HFF-Myc (cell line): ENCODE measurements around the gene HINT3.
"Not testable (repeated sequence)": the region's sequence is repeated elsewhere in the genome, so short reads cannot be mapped to it uniquely, and the experiment has no call there.

Source experiments
- DNase-seq: peaks from one replicate; pipeline ENCODE4 v3.0.0-alpha.2; 2011; ENCODE audit warnings: low read depth; ENCODE audit errors: extremely low read depth
- H3K4me3 ChIP-seq: replicated peaks from 2 replicates; pipeline ENCODE4 v1.5.1; 2011; ENCODE audit warnings: low read depth, mild to moderate bottlenecking, control low read depth, low read length
- TF ChIP-seq, protein P1 (sequence below): IDR thresholded peaks from 2 replicates; pipeline ENCODE4 v1.5.1; 2012; ENCODE audit warnings: mild to moderate bottlenecking, low read depth, low read length, control low read depth; ENCODE audit errors: missing control alignments

Gene HINT3

DNA sequence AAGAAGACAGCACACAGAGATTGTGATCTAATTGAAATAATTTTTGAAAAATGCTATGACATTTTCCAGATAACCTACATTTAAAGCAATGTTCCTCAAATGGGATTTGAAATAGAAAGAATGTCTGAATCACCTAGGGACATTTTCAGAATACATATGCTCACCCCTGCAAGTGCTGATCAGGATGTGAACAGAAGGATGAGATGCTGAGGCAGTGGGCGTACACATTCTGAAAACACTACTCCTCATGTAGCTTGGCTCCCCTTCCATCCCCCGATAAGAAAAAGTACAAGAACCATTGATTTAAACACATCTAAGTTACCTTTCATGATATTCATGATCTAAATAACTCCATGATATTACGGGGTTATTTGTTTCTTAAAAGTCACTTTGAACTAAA, 29.9 kb upstream of the HINT3 start:
- TF ChIP-seq, protein P1, sequence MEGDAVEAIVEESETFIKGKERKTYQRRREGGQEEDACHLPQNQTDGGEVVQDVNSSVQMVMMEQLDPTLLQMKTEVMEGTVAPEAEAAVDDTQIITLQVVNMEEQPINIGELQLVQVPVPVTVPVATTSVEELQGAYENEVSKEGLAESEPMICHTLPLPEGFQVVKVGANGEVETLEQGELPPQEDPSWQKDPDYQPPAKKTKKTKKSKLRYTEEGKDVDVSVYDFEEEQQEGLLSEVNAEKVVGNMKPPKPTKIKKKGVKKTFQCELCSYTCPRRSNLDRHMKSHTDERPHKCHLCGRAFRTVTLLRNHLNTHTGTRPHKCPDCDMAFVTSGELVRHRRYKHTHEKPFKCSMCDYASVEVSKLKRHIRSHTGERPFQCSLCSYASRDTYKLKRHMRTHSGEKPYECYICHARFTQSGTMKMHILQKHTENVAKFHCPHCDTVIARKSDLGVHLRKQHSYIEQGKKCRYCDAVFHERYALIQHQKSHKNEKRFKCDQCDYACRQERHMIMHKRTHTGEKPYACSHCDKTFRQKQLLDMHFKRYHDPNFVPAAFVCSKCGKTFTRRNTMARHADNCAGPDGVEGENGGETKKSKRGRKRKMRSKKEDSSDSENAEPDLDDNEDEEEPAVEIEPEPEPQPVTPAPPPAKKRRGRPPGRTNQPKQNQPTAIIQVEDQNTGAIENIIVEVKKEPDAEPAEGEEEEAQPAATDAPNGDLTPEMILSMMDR: no peak
- DNase-seq: no peak
- H3K4me3 ChIP-seq: no peak overlapping the region

DNA sequence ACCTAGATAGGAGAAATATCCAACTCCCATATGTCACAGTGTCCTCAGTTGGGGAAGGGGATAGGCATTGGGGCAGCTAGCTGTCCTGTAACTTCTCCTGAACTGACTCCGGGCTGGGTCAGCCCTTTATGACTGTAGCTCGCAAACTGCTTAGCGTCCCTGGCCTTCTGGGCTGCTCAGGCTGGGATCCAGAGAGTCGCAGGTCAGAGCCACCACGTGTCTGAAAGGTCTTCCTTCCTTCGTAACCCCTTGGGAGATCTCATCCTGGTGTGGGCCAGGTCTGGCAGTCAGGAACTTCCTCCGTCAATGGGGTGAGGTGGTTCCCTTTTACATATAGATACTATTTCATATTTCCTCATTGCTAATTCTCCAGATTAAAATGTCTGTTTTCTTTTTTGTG, 28.8 kb upstream of the HINT3 start:
- no peak overlapping the region for H3K4me3 ChIP-seq
- DNase-seq: no peak
- TF ChIP-seq, protein P1: no peak

DNA sequence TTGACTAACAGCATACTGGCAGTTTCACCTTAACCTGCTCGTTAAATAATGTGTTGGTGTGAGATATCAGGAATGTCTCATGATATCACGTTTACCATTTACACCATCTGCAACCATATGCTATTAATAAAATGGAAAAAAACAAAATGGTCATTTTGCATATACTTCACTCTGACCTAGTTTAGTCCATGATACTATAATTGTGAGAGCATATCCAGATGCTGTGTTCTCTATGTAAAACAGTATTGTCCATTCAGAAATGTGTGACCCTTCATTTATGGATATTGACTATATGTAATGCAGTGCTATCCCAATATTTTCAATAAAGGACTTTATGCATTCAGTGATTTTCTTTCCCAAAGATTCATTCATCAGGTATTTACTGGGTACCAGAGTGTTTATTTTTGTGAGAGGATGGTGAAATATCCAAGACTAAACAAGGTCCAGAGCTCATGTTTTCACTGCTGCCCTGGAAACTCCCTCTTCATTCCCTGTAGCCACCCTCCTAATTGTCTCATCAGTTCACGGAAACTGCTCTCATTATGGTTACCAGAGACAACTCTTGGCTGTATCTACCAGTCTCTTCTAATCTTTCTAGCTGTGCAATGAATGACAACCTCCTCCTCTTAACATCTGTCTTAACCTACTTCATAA, 25.7 kb upstream of the HINT3 start:
- no peak overlapping the region for H3K4me3 ChIP-seq
- DNase-seq: no peak
- TF ChIP-seq, protein P1: no peak

DNA sequence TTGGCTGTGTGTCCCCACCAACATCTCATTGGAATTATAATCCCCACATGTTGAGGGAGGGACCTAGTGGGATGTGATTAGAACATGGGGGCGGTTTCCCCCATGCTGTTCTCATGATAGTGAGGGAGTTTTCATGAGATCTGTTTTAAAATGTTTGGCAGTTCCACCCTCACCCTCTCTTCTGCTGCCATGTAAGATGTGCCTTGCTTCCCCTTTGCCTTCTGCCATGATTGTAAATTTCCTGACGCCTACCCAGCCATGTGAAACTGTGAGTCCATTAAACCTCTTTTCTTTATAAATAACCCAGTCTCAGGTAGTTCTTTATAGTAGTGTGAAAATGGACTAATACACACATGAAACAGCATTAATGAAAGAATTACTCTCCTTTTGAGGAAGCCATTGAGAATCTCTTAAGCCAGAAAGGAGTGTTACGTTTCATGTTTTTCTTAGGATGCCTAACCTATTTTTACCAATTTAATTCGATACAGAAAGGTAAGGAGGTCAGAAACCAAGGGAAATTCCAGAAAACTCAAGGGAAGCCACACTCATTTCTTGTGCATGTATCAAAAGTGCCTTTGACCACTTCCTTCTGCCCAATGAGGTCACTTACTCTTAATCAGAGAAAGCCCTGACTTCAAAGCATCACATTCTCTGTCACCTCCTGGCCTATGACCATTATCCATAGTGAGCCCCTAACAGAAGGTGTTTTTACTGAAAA, 24.7 kb upstream of the HINT3 start:
- TF ChIP-seq, protein P1: no peak
- no peak for DNase-seq
- H3K4me3 ChIP-seq: no peak overlapping the region

DNA sequence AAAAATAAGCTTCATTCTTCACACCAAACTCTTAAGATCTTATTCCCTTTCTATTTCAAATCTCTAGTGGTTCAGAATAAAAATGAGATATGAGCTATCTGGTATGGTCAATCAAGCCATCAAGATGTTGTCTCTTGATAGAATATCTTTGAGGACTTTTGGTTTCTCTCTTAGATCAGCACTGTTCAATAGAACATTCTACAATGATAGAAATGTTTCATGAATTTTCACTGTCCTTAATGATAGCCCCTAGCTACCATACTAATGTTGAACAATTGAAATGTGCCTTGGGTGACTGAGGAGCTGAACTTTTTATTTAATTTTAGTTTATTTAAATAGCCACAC, 24.1 kb upstream of the HINT3 start:
- H3K4me3 ChIP-seq: no peak overlapping the region
- TF ChIP-seq, protein P1: no peak
- no peak for DNase-seq

DNA sequence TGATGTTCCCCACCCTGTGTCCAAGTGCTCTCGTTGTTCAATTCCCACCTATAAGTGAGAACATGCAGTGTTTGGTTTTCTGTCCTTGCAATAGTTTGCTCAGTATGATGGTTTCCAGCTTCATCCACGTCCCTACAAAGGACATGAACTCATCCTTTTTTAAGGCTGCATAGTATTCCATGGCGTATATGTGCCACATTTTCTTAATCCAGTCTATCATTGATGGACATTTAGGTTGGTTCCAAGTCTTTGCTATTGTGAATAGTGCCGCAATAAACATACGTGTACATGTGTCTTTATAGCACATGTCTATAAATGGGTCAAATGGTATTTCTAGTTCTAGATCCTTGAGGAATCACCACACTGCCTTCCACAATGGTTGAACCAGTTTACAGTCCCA, 21.1 kb upstream of the HINT3 start:
- not testable (repeated sequence) for DNase-seq, H3K4me3 ChIP-seq

DNA sequence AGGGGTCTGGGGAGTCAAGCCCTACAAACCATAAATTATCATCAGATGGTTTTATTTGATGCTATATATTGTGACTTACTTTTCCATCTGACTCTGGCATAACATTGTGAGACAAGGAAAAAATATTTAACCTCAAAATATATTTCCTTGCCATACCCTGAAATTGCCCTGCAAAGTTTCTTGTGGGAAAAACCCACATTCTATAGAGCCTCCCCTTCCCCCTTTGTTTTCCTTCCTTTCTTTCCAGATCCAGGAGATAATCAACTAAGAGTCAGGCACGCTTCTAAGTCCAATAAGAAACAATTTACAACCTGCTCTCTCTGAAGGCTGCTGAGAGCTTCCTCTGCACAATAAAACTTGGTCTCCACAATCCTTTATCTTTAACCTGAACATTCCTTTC, 17.5 kb upstream of the HINT3 start:
- TF ChIP-seq, protein P1: no peak
- H3K4me3 ChIP-seq: no peak overlapping the region
- no peak for DNase-seq
